Esophagus squamous epithelium (tissue), 5 donors: ENCODE measurements around the gene GNL1. TPM values are rescaled to one million over a fixed set of nuclear protein-coding genes. Genes with fewer than 3 reads are reported as not detected.

Source experiments
- DNase-seq: peaks from one replicate; lab custom pipeline; 2025; lab: John Stamatoyannopoulos, UW
- H3K27ac ChIP-seq, 4 donors: fragments of 200-600 bp; sonication (generic); one replicate each; pipeline ENCODE4 v1.5.1; 2016 to 2019; ENCODE audit warnings: mild to moderate bottlenecking in 1 of 4
- H3K27me3 ChIP-seq, 4 donors: fragments of 200-600 bp; sonication (generic); 1 replicate in 3 of 4; 2 replicates in 1 of 4; pipeline versions ENCODE4 v1.5.1 to v1.6.0; 2017 to 2021; ENCODE audit warnings: antibody characterized with exemption in 1 of 4
- H3K36me3 ChIP-seq, 3 donors: fragments of 200-600 bp; sonication (generic); one replicate each; pipeline ENCODE4 v1.5.1; 2016 to 2019
- H3K4me1 ChIP-seq, 3 donors: fragments of 200-600 bp; sonication (generic); one replicate each; pipeline ENCODE4 v1.5.1; 2017 to 2019
- H3K4me3 ChIP-seq, 4 donors: fragments of 200-600 bp; sonication (generic); 1 replicate in 3 of 4; 2 replicates in 1 of 4; pipeline ENCODE4 v1.5.1; 2016 to 2019; ENCODE audit warnings: mild to moderate bottlenecking in 2 of 4, moderate library complexity in 1 of 4
- H3K9me3 ChIP-seq, 3 donors: fragments of 200-600 bp; sonication (generic); one replicate each; pipeline ENCODE4 v1.5.1; 2016 to 2019
- POLR2A ChIP-seq, 4 donors: fragments of 450-650 bp; IDR thresholded peaks; one replicate each; pipeline ENCODE4 v1.6.1; 2017; ENCODE audit warnings: antibody characterized with exemption in 4 of 4, mild to moderate bottlenecking in 4 of 4, moderate library complexity in 3 of 4
- WGBS, 2 donors: methylation state at CpG; one replicate each; pipeline ENCODE4 v1.1.5; 2018; 5-methylcytosine and 5-hydroxymethylcytosine counted together
- intact Hi-C: fragments of 100-400 bp; cut with DNase I; formaldehyde crosslinking; loops from one replicate; pipeline ENCODE4 v1.15.0; 2022
- total RNA-seq, 4 donors: library from RNA; depleted of rRNA; stranded (reverse); fragments of >200 nt; gene quantifications; one replicate each; pipeline ENCODE4 v1.1.0, GENCODE V29; 2016
- TF ChIP-seq, protein P1 (sequence below), 6 experiments: fragments of 450-650 bp in 4 of 6; fragments of 200-600 bp in 2 of 6; sonication (generic) in 2 of 6; IDR thresholded peaks; one replicate each; pipeline ENCODE4 v1.5.1; 2016 to 2019; ENCODE audit warnings: antibody characterized with exemption in 6 of 6, mild to moderate bottlenecking in 4 of 6, moderate library complexity in 4 of 6
- donor health status: DM: yes; HTN: yes; CAD: no.

GNL1 gene
- total RNA-seq, 4 donors from 2014 or later = 12.7 to 37.2 (median 20.5) TPM

GRCh38 chr6:30544666-30545272, 11.5 kb downstream of the GNL1 start:
- Histone ChIP-seq H3K36me3 (peaks cover 0 to 45% (median 9%) of the 10 kb centered on the region in 3 donors), H3K4me1 (peaks cover 3 to 23% (median 5%) of the 10 kb centered on the region in 3 donors), H3K9me3 (no peaks in the 10 kb centered on the region), H3K27ac (peak overlapping the region in 1 of 4 donors; percentile 12), H3K4me3 (no peak overlapping the region), H3K27me3 (no peaks in the 10 kb centered on the region)
- intact Hi-C loops = loop anchor here (10.0 kb wide), 1 partner anchor 50 kb away; no protein-coding TSS in a partner anchor
- 29 to 33% methylated on average over 6 of the region's 6 CpGs for WGBS, 2 donors
- DNase-seq = no peak
- no peak for TF ChIP-seq POLR2A (IDR thresholded peaks at IDR 0.05)
- TF ChIP-seq, protein P1, sequence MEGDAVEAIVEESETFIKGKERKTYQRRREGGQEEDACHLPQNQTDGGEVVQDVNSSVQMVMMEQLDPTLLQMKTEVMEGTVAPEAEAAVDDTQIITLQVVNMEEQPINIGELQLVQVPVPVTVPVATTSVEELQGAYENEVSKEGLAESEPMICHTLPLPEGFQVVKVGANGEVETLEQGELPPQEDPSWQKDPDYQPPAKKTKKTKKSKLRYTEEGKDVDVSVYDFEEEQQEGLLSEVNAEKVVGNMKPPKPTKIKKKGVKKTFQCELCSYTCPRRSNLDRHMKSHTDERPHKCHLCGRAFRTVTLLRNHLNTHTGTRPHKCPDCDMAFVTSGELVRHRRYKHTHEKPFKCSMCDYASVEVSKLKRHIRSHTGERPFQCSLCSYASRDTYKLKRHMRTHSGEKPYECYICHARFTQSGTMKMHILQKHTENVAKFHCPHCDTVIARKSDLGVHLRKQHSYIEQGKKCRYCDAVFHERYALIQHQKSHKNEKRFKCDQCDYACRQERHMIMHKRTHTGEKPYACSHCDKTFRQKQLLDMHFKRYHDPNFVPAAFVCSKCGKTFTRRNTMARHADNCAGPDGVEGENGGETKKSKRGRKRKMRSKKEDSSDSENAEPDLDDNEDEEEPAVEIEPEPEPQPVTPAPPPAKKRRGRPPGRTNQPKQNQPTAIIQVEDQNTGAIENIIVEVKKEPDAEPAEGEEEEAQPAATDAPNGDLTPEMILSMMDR (IDR thresholded peaks at IDR 0.05) = peak; percentile 76 to 86 (median 79)

DNA sequence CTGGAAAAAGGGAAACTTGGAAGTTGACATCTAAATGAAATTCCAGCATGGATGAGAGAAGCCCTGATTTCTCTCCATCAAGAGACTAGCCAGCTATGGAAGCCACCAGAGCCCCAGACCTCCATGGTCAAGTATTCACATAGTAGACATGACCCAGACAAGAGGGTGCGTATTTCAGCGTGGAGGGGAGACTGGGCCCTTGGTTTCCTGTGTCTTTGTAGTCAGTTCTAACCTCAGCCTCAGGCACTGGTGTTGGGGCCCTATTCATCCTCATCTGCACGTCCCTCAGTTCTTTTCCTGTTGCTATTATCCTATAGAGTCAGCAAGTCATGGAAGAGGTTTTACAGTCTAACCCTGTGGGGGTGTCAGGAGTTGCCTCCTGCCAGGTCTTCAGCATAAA, 12.5 kb downstream of the GNL1 start:
- intact Hi-C loops = loop anchor here (10.0 kb wide), 1 partner anchor 51 kb away; no protein-coding TSS in a partner anchor
- no peak for DNase-seq
- TF ChIP-seq, protein P1 (IDR thresholded peaks at IDR 0.05) = no peak
- no peak for TF ChIP-seq POLR2A (IDR thresholded peaks at IDR 0.05)
- no peaks in the 10 kb centered on the region for H3K27me3 ChIP-seq
- H3K36me3 ChIP-seq = peaks cover 0 to 35% (median 8%) of the 10 kb centered on the region in 3 donors
- peaks cover 3 to 23% (median 5%) of the 10 kb centered on the region in 3 donors for H3K4me1 ChIP-seq
- no peak overlapping the region for H3K4me3 ChIP-seq
- no peaks in the 10 kb centered on the region for H3K9me3 ChIP-seq
- WGBS, 2 donors = 91 to 92% methylated on average over 3 of the region's 3 CpGs
- H3K27ac ChIP-seq = no peak overlapping the region

- H3K27me3 ChIP-seq = no peaks in the 10 kb centered on the region
- peaks cover 3 to 23% (median 5%) of the 10 kb centered on the region in 3 donors for H3K4me1 ChIP-seq
- no peak for DNase-seq
- no peak overlapping the region for H3K4me3 ChIP-seq
- H3K9me3 ChIP-seq = no peaks in the 10 kb centered on the region
- H3K36me3 ChIP-seq = peaks cover 0 to 26% (median under 1%) of the 10 kb centered on the region in 3 donors
- H3K27ac ChIP-seq = peak overlapping the region; percentile 9 to 47 (median 40)
- WGBS, 2 donors = 55 to 83% methylated on average over 1 of the region's 1 CpG
- intact Hi-C loops = loop anchor here (10.0 kb wide), 1 partner anchor 52 kb away; no protein-coding TSS in a partner anchor
- no peak for TF ChIP-seq POLR2A (IDR thresholded peaks at IDR 0.05)
- TF ChIP-seq, protein P1 (IDR thresholded peaks at IDR 0.05) = no peak
Measured at GRCh38 chr6:30542915-30543314, 13.4 kb downstream of the GNL1 start.

- Histone ChIP-seq H3K4me3 (peak overlapping the region in 2 of 4 donors; percentile 33 to 50), H3K9me3 (no peaks in the 10 kb centered on the region), H3K27ac (peak overlapping the region; percentile 9 to 47 (median 40)), H3K4me1 (peaks cover 3 to 23% (median 5%) of the 10 kb centered on the region in 3 donors), H3K36me3 (peaks cover 0 to 21% (median 0%) of the 10 kb centered on the region in 3 donors), H3K27me3 (no peaks in the 10 kb centered on the region)
- WGBS, 2 donors = 17 to 48% methylated on average over 4 of the region's 4 CpGs
- no peak for TF ChIP-seq POLR2A (IDR thresholded peaks at IDR 0.05)
- TF ChIP-seq, protein P1 (IDR thresholded peaks at IDR 0.05) = no peak
- DNase-seq = no peak
- intact Hi-C loops = loop anchor here (10.0 kb wide), 1 partner anchor 52 kb away; no protein-coding TSS in a partner anchor
Measured at GRCh38 chr6:30542404-30542725, 13.9 kb downstream of the GNL1 start.
